K562 (cell line): ENCODE measurements around the gene TUBA1A. TPM values are rescaled to one million over a fixed set of nuclear protein-coding genes. Genes with fewer than 3 reads are reported as not detected.

Experiments
- ATAC-seq: fragments of 200-7000 bp; cut with Tn5 transposase; 3 replicates; pipeline ENCODE4 v1.9.1; 2020; ENCODE audit warnings: moderate library complexity
- BruUV-seq: library from RNA; stranded (reverse); fragments of 400-500 nt; replicated peaks from 2 replicates; lab custom pipeline; 2021; lab: Mats Ljungman, UMichigan
- CTCF ChIA-PET: fragments of 300-600 bp; formaldehyde crosslinking; extraction: SDS; loops from one replicate; lab custom pipeline; 2021; ENCODE audit warnings: low intra/inter-chr PET ratio; lab: Yijun Ruan, JAX
- POLR2A ChIA-PET: fragments of 300-600, 350-650 bp; sonication (Branson Sonifier 250); formaldehyde crosslinking; extraction: SDS; loops from one replicate; lab custom pipeline; 2021; ENCODE audit warnings: antibody characterized with exemption, inconsistent platforms; lab: Yijun Ruan, JAX
- DNase-seq, 4 experiments: peaks; one replicate each; pipeline versions ENCODE4 v3.0.0 to v3.0.0-alpha.2; 2011 to 2018; ENCODE audit warnings: low spot score in 3 of 4, mixed read lengths in 3 of 4; ENCODE audit errors: extremely low read depth in 1 of 4
- FAIRE-seq: peaks from 2 replicates; lab custom pipeline; 2011; peaks lifted over from hg19 to GRCh38; lab: Jason Lieb, UNC
- H2AFZ ChIP-seq: 2 replicates; pipeline ENCODE4 v1.6.0; 2011; ENCODE audit warnings: low read depth, low read length, control low read depth, inconsistent platforms
- H3K27ac ChIP-seq: fragments of 200-600 bp; 3 replicates; pipeline ENCODE4 v1.8.0; 2011; ENCODE audit warnings: low read depth, mild to moderate bottlenecking, control low read depth, inconsistent platforms, low read length, moderate library complexity, mixed read lengths; ENCODE audit errors: extremely low read depth
- H3K27me3 ChIP-seq, 2 experiments: fragments of 300-600 bp in 1 of 2; 2 replicates in 1 of 2; 3 replicates in 1 of 2; pipeline versions ENCODE4 v1.6.0 to v1.8.0; 2011; ENCODE audit warnings: inconsistent platforms in 2 of 2, low read length in 2 of 2, mild to moderate bottlenecking in 1 of 2, mixed read lengths in 1 of 2, moderate library complexity in 1 of 2; ENCODE audit not compliant: control insufficient read depth in 2 of 2, insufficient read depth in 2 of 2
- H3K36me3 ChIP-seq: fragments of 300-600 bp; 3 replicates; pipeline ENCODE4 v1.8.0; 2011; ENCODE audit warnings: mild to moderate bottlenecking, low read length, inconsistent platforms; ENCODE audit not compliant: control insufficient read depth, insufficient read depth
- H3K4me1 ChIP-seq, 2 experiments: fragments of 200-600 bp in 1 of 2; replicated peaks in 1 of 2; 2 replicates in 1 of 2; 3 replicates in 1 of 2; pipeline versions ENCODE4 v1.5.1 to v1.8.0; 2011; ENCODE audit warnings: inconsistent platforms in 2 of 2, low read length in 2 of 2, mild to moderate bottlenecking in 1 of 2, mixed read lengths in 1 of 2, moderate library complexity in 1 of 2; ENCODE audit not compliant: control insufficient read depth in 2 of 2, insufficient read depth in 2 of 2
- H3K4me2 ChIP-seq: 2 replicates; pipeline ENCODE4 v1.6.1; 2011; ENCODE audit warnings: low read length, control low read depth, inconsistent platforms, mixed read lengths; ENCODE audit not compliant: insufficient read depth
- H3K4me3 ChIP-seq: fragments of 200-600 bp; sonication (generic), shearing (Covaris generic); 2 replicates; pipeline ENCODE4 v1.5.1; 2016; ENCODE audit warnings: control low read depth, inconsistent platforms
- H3K79me2 ChIP-seq: fragments of 200-600 bp; 3 replicates; pipeline ENCODE4 v1.8.0; 2011; ENCODE audit warnings: low read length, inconsistent platforms; ENCODE audit not compliant: control insufficient read depth, insufficient read depth
- H3K9ac ChIP-seq, 2 experiments: 2 replicates each; pipeline versions ENCODE4 v1.6.0 to v1.6.1; 2011; ENCODE audit warnings: low read depth in 2 of 2, low read length in 2 of 2, control low read depth in 1 of 2, inconsistent platforms in 1 of 2, mild to moderate bottlenecking in 1 of 2, mixed read lengths in 1 of 2; ENCODE audit not compliant: insufficient read depth in 1 of 2
- H3K9me1 ChIP-seq: one replicate; pipeline ENCODE4 v1.6.0; 2011; ENCODE audit warnings: inconsistent platforms, mild to moderate bottlenecking, low read length, moderate library complexity; ENCODE audit not compliant: control insufficient read depth, insufficient read depth
- H3K9me3 ChIP-seq: replicated peaks from 2 replicates; pipeline ENCODE4 v1.5.1; 2011; ENCODE audit warnings: low read depth, low read length, inconsistent platforms; ENCODE audit not compliant: control insufficient read depth, insufficient read depth
- H4K20me1 ChIP-seq: replicated peaks from 2 replicates; pipeline ENCODE4 v1.6.1; 2011; ENCODE audit warnings: low read length, inconsistent platforms, mixed read lengths; ENCODE audit not compliant: control insufficient read depth, insufficient read depth
- ARID4B ChIP-seq: sonication (generic); formaldehyde crosslinking; IDR thresholded peaks from 2 replicates; pipeline ENCODE4 v1.8.0; 2022; ENCODE audit warnings: mild to moderate bottlenecking, missing genetic modification reagents
- CREB3L1 ChIP-seq: fragments of 450-650 bp; IDR thresholded peaks from 2 replicates; pipeline ENCODE4 v1.6.1; 2014; ENCODE audit warnings: low read depth, mild to moderate bottlenecking, moderate library complexity, borderline replicate concordance
- ELF1 ChIP-seq: fragments of 200-800 bp; sonication (Bioruptor generic); IDR thresholded peaks from 2 replicates; pipeline ENCODE4 v1.6.1; 2016; ENCODE audit warnings: missing genetic modification characterization, missing compliant biosample characterization
- FOXA3 ChIP-seq, 2 experiments: fragments of 450-650 bp in 1 of 2; sonication (generic) in 1 of 2; formaldehyde crosslinking; IDR thresholded peaks in 1 of 2; conservative IDR thresholded peaks in 1 of 2; 2 replicates each; pipeline versions ENCODE4 v1.4.0 to v1.8.0; 2020 to 2022; ENCODE audit warnings: mild to moderate bottlenecking in 2 of 2, missing genetic modification reagents in 1 of 2
- IRF1 ChIP-seq: sonication (generic); formaldehyde crosslinking; IDR thresholded peaks from 2 replicates; pipeline ENCODE4 v1.8.0; 2022; ENCODE audit warnings: missing genetic modification reagents, mild to moderate bottlenecking, borderline replicate concordance
- MAFK ChIP-seq: IDR thresholded peaks from 2 replicates; pipeline ENCODE4 v1.6.1; 2011; ENCODE audit warnings: low read length, improper control_type of control experiment
- PHF21A ChIP-seq: fragments of 450-650 bp; IDR thresholded peaks from 2 replicates; pipeline ENCODE4 v1.6.1; 2017; ENCODE audit warnings: low read depth, borderline replicate concordance
- SMARCA4 ChIP-seq: fragments of 450-650 bp; IDR thresholded peaks from 2 replicates; pipeline ENCODE4 v1.6.1; 2016
- TFE3 ChIP-seq: fragments of 450-650 bp; formaldehyde crosslinking; IDR thresholded peaks from 2 replicates; pipeline ENCODE4 v1.4.0; 2020; ENCODE audit warnings: mild to moderate bottlenecking, mixed read lengths
- TRIM25 ChIP-seq: fragments of 450-650 bp; IDR thresholded peaks from 2 replicates; pipeline ENCODE4 v1.7.0; 2016; ENCODE audit warnings: borderline replicate concordance
- WGBS: fragments of 100-300 bp; shearing (Covaris generic); methylation state at CpG from one replicate; pipeline ENCODE4 v1.1.6; 2016; ENCODE audit warnings: low coverage, mixed read lengths; ENCODE audit not compliant: insufficient coverage; ENCODE audit errors: missing lambda C conversion rate; 5-methylcytosine and 5-hydroxymethylcytosine counted together
- in situ Hi-C: fragments of 300-500 bp; cut with MboI; formaldehyde crosslinking; loops from 4 replicates; pipeline ENCODE4 v1.15.0; 2018; ENCODE audit warnings: inconsistent platforms, mixed read lengths
- intact Hi-C: fragments of 100-400 bp; cut with micrococcal nuclease; formaldehyde crosslinking; loops from 2 replicates; pipeline ENCODE4 v1.14.2; 2022
- polyA plus RNA-seq, 8 experiments: library from polyadenylated mRNA; depleted of rRNA in 4 of 8; stranded (reverse) in 5 of 8; unstranded in 3 of 8; fragments of >200 nt; fragmentation: Nextera tagmentation in 2 of 8; fragmentation: Illumina TruSeq in 1 of 8; extraction: Ambion mirVana in 2 of 8; extraction: Trizol in 1 of 8; gene quantifications; 2 replicates each; pipeline versions ENCODE4 v1.2.1 to v1.2.3, GENCODE V29; 2011 to 2014; ENCODE audit warnings: inconsistent platforms in 1 of 8, missing spikeins in 1 of 8
- total RNA-seq, 7 experiments: library from RNA; depleted of rRNA in 6 of 7; stranded (reverse); fragments of >200 nt in 6 of 7; fragmentation: Illumina TruSeq in 2 of 7; extraction: Trizol in 2 of 7; gene quantifications; 2 replicates each; pipeline versions ENCODE4 v1.2.1 to v1.2.3, GENCODE V29; 2011 to 2021; ENCODE audit warnings: low replicate concordance in 1 of 7

The TUBA1A gene
- total and polyA plus RNA-seq, 9 of the 15 experiments (the other 6 are each of a cell fraction or from before 2014, with no cell fraction given): 7.4 to 45.1 (median 11.9) TPM

GRCh38 chr12:49236423-49236822 is 47.5 kb upstream of the TUBA1A start:
- Histone ChIP-seq H3K79me2 (no peaks in the 10 kb centered on the region; the same call in 1 of the 3 replicates), H3K9me1 (no peaks in the 10 kb centered on the region), H3K4me1 (peaks cover 27 to 35% of the 10 kb centered on the region in 2 experiments), H3K27ac (no peak overlapping the region), H4K20me1 (0 out of 2 replicates have a peak, but pooled peaks cover 2% of the 10 kb centered on the region), H3K9ac (no peak overlapping the region), H3K9me3 (no peaks in the 10 kb centered on the region), H3K36me3 (no peaks in the 10 kb centered on the region), H3K27me3 (no peaks in the 10 kb centered on the region), H3K4me3 (no peak overlapping the region), H2AFZ (peak overlapping the region; percentile 19; the same call in 1 of the 2 replicates), H3K4me2 (no peak overlapping the region)
- in situ Hi-C loops (no loop called here), intact Hi-C loops (loop anchor here (10.0 kb wide), 1 partner anchor 242 kb away; the partner anchor contains the start of gene DDN)
- ATAC-seq (no peak), DNase-seq (no peak), FAIRE-seq (no peak)
- no TSS peak for BruUV-seq
- POLR2A ChIA-PET: interaction anchor here (1.1 to 2.9 kb wide), 3 partner anchors 29 to 144 kb away, joined by 3 to 29 read pairs (median 12); partner anchors contain the start of genes TUBA1B and TUBA1C
- CTCF ChIA-PET: interaction anchor here (2.1 kb wide), 1 partner anchor 148 kb away, joined by 21 read pairs; no protein-coding TSS in a partner anchor
- 50% methylated on average over 1 of the region's 1 CpG for WGBS
- TF ChIP-seq ARID4B (CRISPR knock-in tag) (no peak), CREB3L1 (no peak), MAFK (no peak), PHF21A (no peak), ELF1 (tag) (no peak), SMARCA4 (no peak), TFE3 (peak; percentile 96), FOXA3 (CRISPR knock-in tag; conservative IDR thresholded peaks at IDR 0.05 in 1 of 2, IDR thresholded peaks at IDR 0.05 in 1 of 2) (peak in 1 of 2 experiments; percentile 90; a peak in 2 of 4 replicates), IRF1 (CRISPR knock-in tag) (no peak), TRIM25 (no peak)
